Ovary (tissue), 3 donors: ENCODE data around the gene RASSF5.

Experiments
- CTCF ChIP-seq, 3 donors: fragments of 450-650 bp in 2 of 3; fragments of 200-600 bp in 1 of 3; IDR thresholded peaks; one replicate each; pipeline versions ENCODE4 v1.5.1 to v1.8.0; 2016 to 2022; ENCODE audit warnings: antibody characterized with exemption in 3 of 3, mild to moderate bottlenecking in 1 of 3
- POLR2A ChIP-seq: fragments of 450-650 bp; IDR thresholded peaks from one replicate; pipeline ENCODE4 v1.6.1; 2017; ENCODE audit warnings: antibody characterized with exemption, mild to moderate bottlenecking, moderate library complexity
- donor health status: DM: no; HTN: no; CAD: no.

DNA sequence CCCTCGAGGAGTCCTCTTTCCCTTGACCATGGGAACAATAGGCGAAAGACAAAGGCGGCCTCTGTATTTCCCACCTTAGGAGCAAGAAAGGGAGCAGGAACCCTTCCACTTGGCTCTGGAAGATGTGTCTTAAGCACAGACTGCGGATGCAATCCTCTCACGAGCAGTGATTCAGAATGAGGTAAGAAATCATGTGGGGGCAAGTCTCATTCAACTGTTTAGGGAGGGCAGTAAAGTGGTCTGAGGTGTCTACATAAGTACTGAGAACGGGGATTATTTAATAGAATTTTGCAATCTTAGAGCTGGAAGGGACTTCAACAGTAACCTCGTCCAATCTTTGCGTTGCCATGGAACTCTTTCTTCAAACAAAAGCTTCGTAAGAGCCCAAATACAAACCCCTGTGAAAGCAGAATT is 126.4 kb downstream of the RASSF5 start:
- TF ChIP-seq POLR2A (no peak), CTCF (IDR thresholded peaks at IDR 0.05) (no peak)
